Stimulated activated effector memory CD8-positive, alpha-beta T cell treated with anti-CD3 and anti-CD28 coated beads, Interleukin-12 subunit alpha, Interleukin-12 subunit beta, amount 100 ng/mL, for 72 hours (primary cell): ENCODE results near the gene SPATA3.
"Not testable (repeated sequence)": the region's sequence is repeated elsewhere in the genome, so short reads cannot be mapped to it uniquely, and the experiment has no call there.

ENCODE experiments used
- ATAC-seq: fragments of 150-1000 bp; cut with Tn5 transposase; 2 replicates; pipeline ENCODE4 v1.10.0; 2021
- DNase-seq, 2 donors: peaks; one replicate each; pipeline ENCODE4 v3.0.0; 2021 to 2022; ENCODE audit warnings: low spot score in 2 of 2
- H3K27ac Mint-ChIP-seq: one replicate; pipeline ENCODE4 v1.8.0; 2022; ENCODE audit warnings: mild to moderate bottlenecking, mixed read lengths
- H3K36me3 Mint-ChIP-seq: one replicate; pipeline ENCODE4 v1.8.0; 2022; ENCODE audit warnings: mild to moderate bottlenecking, mixed read lengths
- H3K4me1 Mint-ChIP-seq: one replicate; pipeline ENCODE4 v1.8.0; 2022; ENCODE audit warnings: mixed read lengths
- H3K4me3 Mint-ChIP-seq: one replicate; pipeline ENCODE4 v1.8.0; 2022; ENCODE audit warnings: mild to moderate bottlenecking, mixed read lengths
- H3K9me3 Mint-ChIP-seq: one replicate; pipeline ENCODE4 v1.8.0; 2022; ENCODE audit warnings: mixed read lengths

Gene SPATA3

GRCh38 chr2:231000211-231000904 is 4.4 kb downstream of the SPATA3 start:
- H3K27ac Mint-ChIP-seq = no peak overlapping the region
- peaks cover 8% of the 10 kb centered on the region for H3K36me3 Mint-ChIP-seq
- no peak overlapping the region for H3K4me3 Mint-ChIP-seq
- H3K9me3 Mint-ChIP-seq = peaks cover 2% of the 10 kb centered on the region
- DNase-seq (no peak), ATAC-seq (no peak)
- H3K4me1 Mint-ChIP-seq = peaks cover 6% of the 10 kb centered on the region

- Mint-ChIP-seq H3K27ac (no peak overlapping the region), H3K36me3 (peaks cover 13% of the 10 kb centered on the region)
- no peak for ATAC-seq
Measured at GRCh38 chr2:231001036-231001435, 5.1 kb downstream of the SPATA3 start.

GRCh38 chr2:231001921-231002320 is 6.0 kb downstream of the SPATA3 start:
- DNase-seq = no peak
- H3K36me3 Mint-ChIP-seq = peaks cover 13% of the 10 kb centered on the region
- no peak for ATAC-seq
- H3K9me3 Mint-ChIP-seq = peaks cover 6% of the 10 kb centered on the region
- no peak overlapping the region for H3K4me3 Mint-ChIP-seq
- peaks cover 10% of the 10 kb centered on the region for H3K4me1 Mint-ChIP-seq
- H3K27ac Mint-ChIP-seq = no peak overlapping the region

More at GRCh38 chr2:231001036-231001435, 5.1 kb downstream of the SPATA3 start:
- DNase-seq = no peak
- Mint-ChIP-seq H3K4me3 (no peak overlapping the region), H3K9me3 (peaks cover 6% of the 10 kb centered on the region), H3K4me1 (peaks cover 10% of the 10 kb centered on the region)

- Mint-ChIP-seq H3K9me3 (peaks cover 6% of the 10 kb centered on the region), H3K27ac (no peak overlapping the region), H3K4me3 (no peak overlapping the region), H3K36me3 (peaks cover 13% of the 10 kb centered on the region), H3K4me1 (peaks cover 10% of the 10 kb centered on the region)
- DNase-seq (no peak), ATAC-seq (no peak)
Measured at GRCh38 chr2:231002641-231003040, 6.7 kb downstream of the SPATA3 start.

DNA sequence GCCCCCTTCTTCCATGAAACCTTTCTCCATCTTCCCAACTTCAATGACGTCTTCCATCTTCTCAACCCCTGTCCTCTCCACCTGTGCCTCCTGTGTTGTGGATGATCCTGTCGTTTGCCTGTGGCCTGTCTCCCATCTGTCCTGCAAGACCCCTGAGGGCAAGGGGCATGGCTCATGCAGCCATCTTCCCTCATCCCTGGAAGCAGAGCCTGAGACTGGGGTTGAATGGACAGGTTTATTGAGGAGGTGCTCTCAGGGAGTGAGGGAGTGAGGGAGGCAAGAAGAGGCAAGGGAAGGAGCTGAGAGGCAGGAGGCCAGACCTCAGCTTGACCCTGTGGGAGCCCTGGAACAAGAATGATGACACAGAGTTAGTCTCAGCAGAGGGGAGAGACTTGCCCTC is 7.3 kb downstream of the SPATA3 start:
- peaks cover 10% of the 10 kb centered on the region for H3K4me1 Mint-ChIP-seq
- no peak overlapping the region for H3K4me3 Mint-ChIP-seq
- H3K27ac Mint-ChIP-seq = no peak overlapping the region
- peaks cover 13% of the 10 kb centered on the region for H3K36me3 Mint-ChIP-seq
- no peak for DNase-seq
- H3K9me3 Mint-ChIP-seq = peaks cover 6% of the 10 kb centered on the region
- ATAC-seq = no peak

GRCh38 chr2:231004930-231005329 is 9.0 kb downstream of the SPATA3 start:
- peaks cover 13% of the 10 kb centered on the region for H3K36me3 Mint-ChIP-seq
- DNase-seq, ATAC-seq, H3K4me3 Mint-ChIP-seq, H3K9me3 Mint-ChIP-seq: not testable (repeated sequence)
- peak overlapping the region; percentile 43 for H3K27ac Mint-ChIP-seq
- peaks cover 10% of the 10 kb centered on the region for H3K4me1 Mint-ChIP-seq

- H3K4me3 Mint-ChIP-seq = no peak overlapping the region
- ATAC-seq (no peak), DNase-seq (no peak)
- H3K27ac Mint-ChIP-seq = no peak overlapping the region
- H3K4me1 Mint-ChIP-seq = peaks cover 10% of the 10 kb centered on the region
- H3K9me3 Mint-ChIP-seq = peaks cover 6% of the 10 kb centered on the region
- H3K36me3 Mint-ChIP-seq = peaks cover 13% of the 10 kb centered on the region
Measured at GRCh38 chr2:231007286-231008098, 11.6 kb downstream of the SPATA3 start.

GRCh38 chr2:231008131-231008530 is 12.2 kb downstream of the SPATA3 start:
- Mint-ChIP-seq H3K36me3 (peaks cover 13% of the 10 kb centered on the region), H3K27ac (no peak overlapping the region), H3K4me3 (no peak overlapping the region), H3K4me1 (peaks cover 10% of the 10 kb centered on the region), H3K9me3 (peaks cover 6% of the 10 kb centered on the region)
- ATAC-seq (peak; percentile 16), DNase-seq (no peak)

DNA sequence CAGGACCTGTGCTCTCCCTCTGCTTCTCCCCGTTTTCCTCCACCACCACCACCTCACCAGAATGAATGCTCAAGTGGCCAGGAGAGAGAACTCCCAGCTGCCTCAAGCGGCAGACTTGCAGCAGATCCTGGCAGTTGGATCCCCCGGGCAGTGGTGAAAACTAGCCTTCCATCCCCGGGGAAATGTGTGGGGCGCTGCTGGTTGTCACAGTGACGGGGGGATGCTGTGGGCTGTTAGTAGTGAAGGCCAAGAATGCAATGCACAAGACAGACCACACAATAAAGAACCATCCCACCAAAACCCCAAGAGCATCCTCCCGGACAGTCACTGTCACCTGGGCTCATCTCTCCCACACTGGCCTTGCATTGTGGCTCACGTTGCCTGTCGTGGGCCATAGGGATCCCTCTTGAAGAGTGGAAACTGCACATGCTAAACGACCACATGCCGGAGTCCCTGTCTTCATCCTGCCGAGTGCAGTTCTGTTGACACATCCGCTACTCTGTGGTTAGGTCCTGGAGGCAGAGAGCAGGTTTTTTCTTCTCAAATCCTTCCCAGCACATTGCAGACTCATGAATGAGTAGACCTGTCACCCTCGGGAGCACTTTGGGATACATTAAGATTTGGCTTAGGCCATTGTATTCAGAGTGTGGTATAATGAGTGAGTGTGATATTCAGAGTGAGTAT is 13.5 kb downstream of the SPATA3 start:
- ATAC-seq (no peak), DNase-seq (no peak)
- no peak overlapping the region for H3K4me3 Mint-ChIP-seq
- no peak overlapping the region for H3K27ac Mint-ChIP-seq
- peaks cover 10% of the 10 kb centered on the region for H3K4me1 Mint-ChIP-seq
- peaks cover 3% of the 10 kb centered on the region for H3K9me3 Mint-ChIP-seq
- peaks cover 13% of the 10 kb centered on the region for H3K36me3 Mint-ChIP-seq

- H3K4me3 Mint-ChIP-seq = no peak overlapping the region
- H3K27ac Mint-ChIP-seq = no peak overlapping the region
- DNase-seq (no peak), ATAC-seq (no peak)
- peaks cover 6% of the 10 kb centered on the region for H3K36me3 Mint-ChIP-seq
- peaks cover 3% of the 10 kb centered on the region for H3K9me3 Mint-ChIP-seq
- peaks cover 5% of the 10 kb centered on the region for H3K4me1 Mint-ChIP-seq
Measured at GRCh38 chr2:231010201-231010730, 14.3 kb downstream of the SPATA3 start.

GRCh38 chr2:231011526-231011925 is 15.6 kb downstream of the SPATA3 start:
- Mint-ChIP-seq H3K4me1 (no peaks in the 10 kb centered on the region), H3K36me3 (no peaks in the 10 kb centered on the region), H3K4me3 (no peak overlapping the region), H3K9me3 (no peaks in the 10 kb centered on the region), H3K27ac (no peak overlapping the region)
- DNase-seq = no peak
- ATAC-seq = no peak

DNA sequence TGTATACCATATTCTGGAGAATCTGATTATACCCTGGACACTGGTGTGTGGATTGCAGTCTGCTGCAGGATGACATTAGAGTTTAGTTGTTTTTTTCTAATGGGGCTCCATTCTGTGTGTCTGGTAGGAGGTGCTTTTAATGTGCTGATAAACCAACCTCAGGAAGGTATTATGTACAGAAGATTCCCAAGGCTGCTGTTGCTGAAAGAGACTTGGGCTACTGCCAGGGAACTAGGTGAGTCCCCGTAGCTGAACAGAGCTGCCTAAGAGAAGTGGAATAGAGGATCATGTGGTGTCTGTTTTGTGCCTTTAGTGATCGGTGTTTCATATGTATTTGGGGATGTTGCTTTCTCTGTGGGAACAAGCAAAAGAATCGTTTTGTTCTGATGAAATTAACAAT is 16.5 kb downstream of the SPATA3 start:
- Mint-ChIP-seq H3K4me3 (no peak overlapping the region), H3K36me3 (no peaks in the 10 kb centered on the region), H3K4me1 (no peaks in the 10 kb centered on the region), H3K27ac (no peak overlapping the region), H3K9me3 (no peaks in the 10 kb centered on the region)
- no peak for ATAC-seq
- DNase-seq = no peak

DNA sequence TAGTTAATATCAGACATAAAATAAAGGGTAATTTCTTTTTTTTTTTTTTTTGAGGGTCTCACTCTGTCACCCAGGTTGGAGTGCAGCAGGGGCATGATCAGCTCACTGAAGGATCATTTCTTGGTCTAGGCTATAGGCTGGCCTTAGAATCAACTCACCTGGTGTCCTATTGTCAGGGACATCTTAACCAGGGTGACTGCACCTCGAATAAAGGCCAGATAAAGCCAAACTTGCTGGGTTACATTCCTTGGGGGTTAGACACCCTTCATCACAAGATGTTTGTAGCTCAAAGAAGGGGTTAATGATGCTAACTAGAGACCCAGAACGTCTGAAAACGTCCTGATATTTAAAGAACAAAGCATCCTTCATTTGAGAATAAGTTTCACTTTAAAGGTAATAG is 17.9 kb downstream of the SPATA3 start:
- Mint-ChIP-seq H3K9me3 (no peaks in the 10 kb centered on the region), H3K36me3 (no peaks in the 10 kb centered on the region), H3K4me1 (no peaks in the 10 kb centered on the region), H3K4me3 (no peak overlapping the region), H3K27ac (no peak overlapping the region)
- ATAC-seq (no peak), DNase-seq (no peak)

- Mint-ChIP-seq H3K27ac (no peak overlapping the region), H3K36me3 (no peaks in the 10 kb centered on the region), H3K9me3 (no peaks in the 10 kb centered on the region), H3K4me3 (no peak overlapping the region), H3K4me1 (no peaks in the 10 kb centered on the region)
- DNase-seq (no peak), ATAC-seq (no peak)
Measured at GRCh38 chr2:231015478-231015877, 19.6 kb downstream of the SPATA3 start.

DNA sequence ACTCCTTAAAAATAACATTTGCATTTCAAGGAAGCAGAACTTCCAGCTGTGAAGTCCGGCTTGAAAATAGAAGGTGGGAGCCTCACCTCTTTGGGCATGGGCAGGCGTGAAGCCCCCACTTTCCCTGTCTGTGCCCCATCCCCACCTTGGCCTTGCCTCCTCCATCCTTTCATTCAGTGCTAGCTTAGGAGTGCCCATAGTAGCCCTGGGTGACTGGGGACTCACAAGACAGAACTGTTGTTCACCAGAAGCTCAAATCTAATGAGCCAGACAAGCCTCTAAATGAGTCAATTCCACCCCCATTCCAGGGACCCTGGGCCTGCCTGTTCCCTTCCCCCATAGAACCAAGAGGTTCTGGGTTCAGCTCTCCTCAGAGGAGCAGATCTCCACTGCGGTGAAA is 20.0 kb downstream of the SPATA3 start:
- ATAC-seq (no peak), DNase-seq (no peak)
- H3K9me3 Mint-ChIP-seq = no peaks in the 10 kb centered on the region
- no peak overlapping the region for H3K27ac Mint-ChIP-seq
- no peaks in the 10 kb centered on the region for H3K4me1 Mint-ChIP-seq
- no peak overlapping the region for H3K4me3 Mint-ChIP-seq
- no peaks in the 10 kb centered on the region for H3K36me3 Mint-ChIP-seq
